Activated naive CD8-positive, alpha-beta T cell treated with anti-CD3 and anti-CD28 coated beads, Interleukin-2, amount 50 U/mL, for 16 hours (primary cell): ENCODE data around the gene AFAP1L1.
"Not testable (repeated sequence)": the region's sequence is repeated elsewhere in the genome, so short reads cannot be mapped to it uniquely, and the experiment has no call there.

ENCODE experiments used
- DNase-seq: peaks from one replicate; pipeline ENCODE4 v3.0.0-alpha.2; 2020; ENCODE audit warnings: low read depth, low spot score

AFAP1L1 gene

GRCh38 chr5:149261246-149261645, 10.4 kb upstream of the AFAP1L1 start:
- no peak for DNase-seq

- no peak for DNase-seq
These were observed 9.3 kb upstream of the AFAP1L1 start for GRCh38 chr5:149262315-149262714.

- DNase-seq = no peak
These were observed 7.1 kb upstream of the AFAP1L1 start for GRCh38 chr5:149264439-149265067.

- no peak for DNase-seq
These were observed 6.6 kb upstream of the AFAP1L1 start for GRCh38 chr5:149265068-149265465.

- no peak for DNase-seq
These were observed 6.1 kb upstream of the AFAP1L1 start for GRCh38 chr5:149265597-149265996.

- DNase-seq = no peak
These were observed 4.3 kb upstream of the AFAP1L1 start for GRCh38 chr5:149267241-149267973.

GRCh38 chr5:149268928-149269557, 2.6 kb upstream of the AFAP1L1 start:
- no peak for DNase-seq

- DNase-seq = no peak
These were observed 404 bp upstream of the AFAP1L1 start for GRCh38 chr5:149271195-149271715.

- DNase-seq = not testable (repeated sequence)
These were observed 1.1 kb downstream of the AFAP1L1 start for GRCh38 chr5:149272781-149273180.

GRCh38 chr5:149273237-149273636, 1.6 kb downstream of the AFAP1L1 start:
- no peak for DNase-seq

GRCh38 chr5:149273950-149274349, 2.3 kb downstream of the AFAP1L1 start:
- DNase-seq = no peak

- DNase-seq = no peak
These were observed 3.3 kb downstream of the AFAP1L1 start for GRCh38 chr5:149274939-149275338.

GRCh38 chr5:149277801-149278200, 6.1 kb downstream of the AFAP1L1 start:
- DNase-seq = no peak

GRCh38 chr5:149278451-149279210, 7.0 kb downstream of the AFAP1L1 start:
- DNase-seq = no peak

- no peak for DNase-seq
These were observed 8.0 kb downstream of the AFAP1L1 start for GRCh38 chr5:149279661-149280060.

- no peak for DNase-seq
These were observed 8.5 kb downstream of the AFAP1L1 start for GRCh38 chr5:149280124-149280523.

- no peak for DNase-seq
These were observed 9.1 kb downstream of the AFAP1L1 start for GRCh38 chr5:149280802-149281201.

GRCh38 chr5:149282027-149282965, 10.6 kb downstream of the AFAP1L1 start:
- no peak for DNase-seq

- DNase-seq = no peak
These were observed 11.3 kb downstream of the AFAP1L1 start for GRCh38 chr5:149282966-149283332.

- DNase-seq = no peak
These were observed 12.2 kb downstream of the AFAP1L1 start for GRCh38 chr5:149283626-149284480.
